ENCODE measurements around the gene ANKLE1. TPM values are rescaled to one million over a fixed set of nuclear protein-coding genes. Genes with fewer than 3 reads are reported as not detected.

ANKLE1 gene
- total RNA-seq, 1 donor from 2014 or later: 0.57 TPM

DNA sequence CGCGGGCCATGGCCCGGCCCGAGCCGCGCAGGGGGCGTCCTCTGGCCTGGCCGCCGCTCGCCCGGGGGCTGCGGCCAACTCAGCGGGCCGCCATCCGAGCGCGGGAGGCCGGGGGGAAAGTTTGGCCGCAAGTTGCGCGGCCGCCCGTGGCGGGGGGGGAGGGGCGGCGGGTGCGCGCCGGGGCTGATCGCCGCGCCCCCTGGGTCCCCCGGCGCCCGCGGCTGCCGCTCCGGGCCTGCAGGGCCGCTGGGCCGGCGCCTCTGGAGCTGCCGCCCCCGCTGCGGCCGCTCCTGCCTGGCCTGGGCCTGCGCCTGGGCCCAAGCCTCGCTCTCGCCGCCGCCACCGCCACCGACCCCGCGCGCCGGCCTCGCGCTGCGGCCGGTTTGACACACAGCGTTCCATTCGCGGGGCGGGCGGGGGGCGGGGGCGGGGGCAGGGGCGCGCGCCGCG is 36.1 kb upstream of the ANKLE1 start, which contains the start of gene NR2F6:
Gene NR2F6 (minus strand): TSS at position 385 of the 450 bp plus-strand sequence. CDS start 699 bp downstream, outside the sequence.
- H3K27me3 Mint-ChIP-seq (ENCODE audit: low read depth): no peaks in the 10 kb centered on the region
- TF ChIP-seq, protein P1, sequence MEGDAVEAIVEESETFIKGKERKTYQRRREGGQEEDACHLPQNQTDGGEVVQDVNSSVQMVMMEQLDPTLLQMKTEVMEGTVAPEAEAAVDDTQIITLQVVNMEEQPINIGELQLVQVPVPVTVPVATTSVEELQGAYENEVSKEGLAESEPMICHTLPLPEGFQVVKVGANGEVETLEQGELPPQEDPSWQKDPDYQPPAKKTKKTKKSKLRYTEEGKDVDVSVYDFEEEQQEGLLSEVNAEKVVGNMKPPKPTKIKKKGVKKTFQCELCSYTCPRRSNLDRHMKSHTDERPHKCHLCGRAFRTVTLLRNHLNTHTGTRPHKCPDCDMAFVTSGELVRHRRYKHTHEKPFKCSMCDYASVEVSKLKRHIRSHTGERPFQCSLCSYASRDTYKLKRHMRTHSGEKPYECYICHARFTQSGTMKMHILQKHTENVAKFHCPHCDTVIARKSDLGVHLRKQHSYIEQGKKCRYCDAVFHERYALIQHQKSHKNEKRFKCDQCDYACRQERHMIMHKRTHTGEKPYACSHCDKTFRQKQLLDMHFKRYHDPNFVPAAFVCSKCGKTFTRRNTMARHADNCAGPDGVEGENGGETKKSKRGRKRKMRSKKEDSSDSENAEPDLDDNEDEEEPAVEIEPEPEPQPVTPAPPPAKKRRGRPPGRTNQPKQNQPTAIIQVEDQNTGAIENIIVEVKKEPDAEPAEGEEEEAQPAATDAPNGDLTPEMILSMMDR (IDR thresholded peaks at IDR 0.05): no peak
- DNase-seq (ENCODE audit: low spot score): no peak
- peaks cover 53% of the 10 kb centered on the region for H3K4me1 Mint-ChIP-seq (ENCODE audit: low read depth)
- H3K9me3 Mint-ChIP-seq (ENCODE audit: low read depth): no peaks in the 10 kb centered on the region
- H3K4me3 Mint-ChIP-seq (ENCODE audit: unreplicated experiment): peak within 1 kb of the TSS; percentile 90
- no peaks in the 10 kb centered on the region for H3K36me3 Mint-ChIP-seq (ENCODE audit: low read depth)
- peak within 1 kb of the TSS; percentile 88 for H3K27ac Mint-ChIP-seq (ENCODE audit: unreplicated experiment)

DNA sequence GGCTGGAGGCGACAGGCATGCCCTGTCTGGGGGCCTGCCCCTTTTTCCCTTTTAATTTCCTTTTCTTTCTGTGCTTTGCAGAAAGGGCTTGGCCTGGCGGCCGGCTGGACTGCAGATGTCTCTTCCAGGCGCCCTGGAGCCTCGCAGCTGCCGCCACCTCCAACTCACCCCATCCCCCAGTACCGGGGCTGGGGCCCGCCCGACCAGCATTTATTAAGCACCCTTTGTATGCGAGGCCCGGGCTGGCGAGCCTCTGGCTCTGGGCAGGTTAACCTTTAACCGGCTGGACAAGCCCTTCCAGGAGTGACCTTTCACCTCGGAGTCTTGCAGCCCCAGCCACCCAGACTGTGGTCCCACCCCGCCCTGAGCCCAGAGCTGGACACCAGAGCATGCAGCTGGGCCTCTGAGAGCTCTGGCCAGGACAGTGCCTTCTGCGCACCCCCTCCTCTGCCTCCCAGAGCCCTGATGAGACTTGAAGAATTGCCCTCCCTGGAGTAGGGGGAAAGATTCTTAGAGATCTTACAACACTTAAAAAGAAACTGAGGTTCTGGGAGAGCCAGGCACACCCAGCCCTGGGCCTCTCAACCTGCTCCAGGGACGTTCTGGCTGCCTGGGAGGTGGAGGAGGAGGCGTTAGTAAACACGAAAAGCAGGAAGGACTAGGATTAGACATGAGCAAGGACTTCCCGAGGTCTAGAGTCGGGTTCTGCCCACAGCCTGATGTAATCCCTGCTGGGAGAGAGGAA is 34.8 kb upstream of the ANKLE1 start:
- Mint-ChIP-seq H3K4me1 (ENCODE audit: low read depth) (peaks cover 43% of the 10 kb centered on the region), H3K9me3 (ENCODE audit: low read depth) (no peaks in the 10 kb centered on the region), H3K4me3 (ENCODE audit: unreplicated experiment) (peak overlapping the region; percentile 81)

DNA sequence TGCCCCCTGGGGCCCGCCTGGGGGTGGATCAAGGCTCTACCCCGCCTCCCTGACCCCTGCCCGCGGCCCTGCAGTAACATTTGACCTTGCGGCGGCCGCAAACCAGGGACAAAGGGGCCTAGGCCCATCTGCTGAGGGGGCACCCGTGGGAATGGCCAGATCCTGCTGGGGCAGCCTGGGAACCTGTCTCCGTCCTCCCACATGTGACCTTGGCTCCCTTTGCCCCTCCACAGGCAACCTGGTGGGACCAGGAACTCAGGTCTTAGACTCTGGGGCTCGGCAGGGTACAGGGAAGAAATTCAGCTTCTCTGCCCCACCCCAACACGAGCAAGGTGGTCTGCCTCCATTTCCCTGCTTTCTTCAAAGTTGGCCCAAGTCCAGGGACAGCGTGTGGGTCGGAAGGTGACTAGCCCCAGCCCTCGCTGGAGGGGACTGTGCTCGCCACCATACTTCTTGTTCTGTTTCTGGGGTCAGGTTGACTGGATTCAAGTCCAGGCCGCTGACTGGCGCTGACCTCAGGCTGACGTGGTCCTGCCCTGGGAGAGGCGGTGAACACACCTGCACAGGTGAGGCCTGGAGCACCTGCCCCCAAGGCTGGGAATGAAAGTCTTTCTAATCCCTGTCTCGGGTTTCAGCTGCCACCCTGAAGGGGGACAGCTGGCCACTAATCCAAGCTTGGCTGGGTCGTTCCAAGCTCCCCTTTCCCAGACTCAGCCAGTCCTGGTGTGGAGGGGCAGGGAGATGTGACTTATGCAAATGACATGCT is 33.5 kb upstream of the ANKLE1 start:
- no peak overlapping the region for H3K4me3 Mint-ChIP-seq (ENCODE audit: unreplicated experiment)
- no peak overlapping the region for H3K27ac Mint-ChIP-seq (ENCODE audit: unreplicated experiment)

More for the DNA sequence above, 34.8 kb upstream of the ANKLE1 start:
- H3K27ac Mint-ChIP-seq (ENCODE audit: unreplicated experiment): no peak overlapping the region
- DNase-seq (ENCODE audit: low spot score): no peak
- no peaks in the 10 kb centered on the region for H3K27me3 Mint-ChIP-seq (ENCODE audit: low read depth)
- TF ChIP-seq, protein P1 (IDR thresholded peaks at IDR 0.05): no peak
- no peaks in the 10 kb centered on the region for H3K36me3 Mint-ChIP-seq (ENCODE audit: low read depth)

DNA sequence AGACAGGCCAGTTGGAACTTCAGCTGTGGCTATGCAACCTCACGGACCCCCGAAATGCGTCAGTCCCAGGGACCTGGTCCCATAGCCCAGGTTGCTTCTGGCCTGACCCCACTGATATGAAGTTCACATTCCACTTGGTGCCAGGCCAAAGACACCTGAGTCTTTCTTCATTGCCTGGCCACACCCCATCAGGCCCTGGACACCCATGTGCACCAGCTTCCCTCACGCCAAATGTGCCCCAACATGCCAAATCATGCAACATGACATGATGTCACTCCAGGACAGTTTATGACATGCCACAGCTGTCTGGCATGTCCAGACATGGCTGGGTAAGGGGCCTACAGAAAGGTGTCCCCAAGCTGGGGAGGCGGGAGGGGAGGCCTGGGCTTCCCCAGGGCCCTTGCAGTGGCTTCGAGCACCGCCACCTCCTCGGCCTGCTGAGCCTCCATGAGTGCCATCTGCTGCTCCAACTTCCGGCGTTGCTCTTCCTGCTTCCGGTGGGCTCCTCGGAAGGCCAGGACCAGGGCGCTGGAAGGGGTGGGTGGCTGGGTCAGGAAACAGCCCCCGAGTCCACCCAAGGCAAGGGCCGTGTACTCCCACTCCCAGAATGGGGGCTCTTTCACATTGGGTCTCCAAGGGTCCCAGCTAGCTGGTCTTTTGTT is 31.7 kb upstream of the ANKLE1 start:
- H3K27ac Mint-ChIP-seq (ENCODE audit: unreplicated experiment): no peak overlapping the region
- no peak overlapping the region for H3K4me3 Mint-ChIP-seq (ENCODE audit: unreplicated experiment)
- H3K27me3 Mint-ChIP-seq (ENCODE audit: low read depth): no peaks in the 10 kb centered on the region
- no peaks in the 10 kb centered on the region for H3K9me3 Mint-ChIP-seq (ENCODE audit: low read depth)
- TF ChIP-seq, protein P1 (IDR thresholded peaks at IDR 0.05): no peak
- DNase-seq (ENCODE audit: low spot score): no peak
- H3K36me3 Mint-ChIP-seq (ENCODE audit: low read depth): no peaks in the 10 kb centered on the region
- peaks cover 28% of the 10 kb centered on the region for H3K4me1 Mint-ChIP-seq (ENCODE audit: low read depth)

More for the DNA sequence above, 33.5 kb upstream of the ANKLE1 start:
- TF ChIP-seq, protein P1 (IDR thresholded peaks at IDR 0.05): no peak
- H3K4me1 Mint-ChIP-seq (ENCODE audit: low read depth): peaks cover 32% of the 10 kb centered on the region
- no peaks in the 10 kb centered on the region for H3K9me3 Mint-ChIP-seq (ENCODE audit: low read depth)
- no peaks in the 10 kb centered on the region for H3K27me3 Mint-ChIP-seq (ENCODE audit: low read depth)
- DNase-seq (ENCODE audit: low spot score): no peak
- no peaks in the 10 kb centered on the region for H3K36me3 Mint-ChIP-seq (ENCODE audit: low read depth)

DNA sequence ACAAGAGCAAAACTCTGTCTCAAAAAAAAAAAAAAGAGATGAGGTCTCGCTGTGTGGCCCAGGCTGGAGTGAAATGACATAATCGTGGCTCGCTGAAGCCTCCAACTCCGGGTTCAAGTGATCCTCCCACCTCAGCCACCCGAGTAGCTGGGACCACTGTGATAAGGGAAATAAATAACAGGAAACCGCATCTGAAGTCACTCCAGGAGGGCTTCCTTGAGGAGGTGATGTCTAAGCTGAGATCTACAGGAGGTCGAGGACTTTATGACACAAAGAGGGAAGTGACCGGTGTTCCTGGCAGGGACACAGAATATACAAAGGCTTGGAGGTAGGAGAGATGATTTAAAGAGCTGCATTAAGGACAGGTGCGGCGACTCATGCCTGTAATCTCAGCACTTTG is 27.1 kb upstream of the ANKLE1 start:
- no peaks in the 10 kb centered on the region for H3K36me3 Mint-ChIP-seq (ENCODE audit: low read depth)
- no peaks in the 10 kb centered on the region for H3K27me3 Mint-ChIP-seq (ENCODE audit: low read depth)
- no peaks in the 10 kb centered on the region for H3K9me3 Mint-ChIP-seq (ENCODE audit: low read depth)
- peaks cover 7% of the 10 kb centered on the region for H3K4me1 Mint-ChIP-seq (ENCODE audit: low read depth)
- DNase-seq (ENCODE audit: low spot score): no peak
- H3K27ac Mint-ChIP-seq (ENCODE audit: unreplicated experiment): no peak overlapping the region
- no peak overlapping the region for H3K4me3 Mint-ChIP-seq (ENCODE audit: unreplicated experiment)
- TF ChIP-seq, protein P1 (IDR thresholded peaks at IDR 0.05): no peak

Measured in chondrocyte (in vitro differentiated cells).